Caco-2 (cell line): ENCODE results near the gene ATAD3A. TPM values are rescaled to one million over a fixed set of nuclear protein-coding genes. Genes with fewer than 3 reads are reported as not detected.

Experiments
- BruUV-seq: library from RNA; stranded (reverse); fragments of 400-500 nt; replicated peaks from 2 replicates; lab custom pipeline; 2021; lab: Mats Ljungman, UMichigan
- CTCF ChIA-PET: fragments of 300-600 bp; sonication (Branson Sonifier 250); formaldehyde crosslinking; loops from one replicate; lab custom pipeline; 2022; ENCODE audit warnings: antibody characterized with exemption; lab: Charles Lee
- POLR2A ChIA-PET: fragments of 300-600 bp; sonication (Branson Sonifier 250); formaldehyde crosslinking; loops from one replicate; lab custom pipeline; 2022; ENCODE audit warnings: antibody characterized with exemption; lab: Charles Lee
- DNase-seq, 2 experiments: peaks; one replicate each; pipeline versions ENCODE4 v3.0.0 to v3.0.0-alpha.2; 2020 to 2022
- H3K27me3 ChIP-seq: replicated peaks from 2 replicates; pipeline ENCODE4 v1.6.0; 2011; ENCODE audit warnings: low read length; ENCODE audit not compliant: control insufficient read depth, insufficient read depth
- H3K36me3 ChIP-seq: 2 replicates; pipeline ENCODE4 v1.5.1; 2011; ENCODE audit warnings: low read length; ENCODE audit not compliant: control insufficient read depth, insufficient read depth
- H3K4me1 ChIP-seq: fragments of 250-450 bp; sonication (Bioruptor Pico); 2 replicates; pipeline ENCODE4 v1.5.1; 2020; ENCODE audit warnings: mild to moderate bottlenecking
- H3K4me3 ChIP-seq: 2 replicates; pipeline ENCODE4 v1.5.1; 2011; ENCODE audit warnings: low read depth, mild to moderate bottlenecking, control low read depth, low read length
- H3K9me3 ChIP-seq: fragments of 250-450 bp; sonication (Bioruptor Pico); 2 replicates; pipeline ENCODE4 v1.5.1; 2020; ENCODE audit warnings: mild to moderate bottlenecking, moderate library complexity
- H3K27ac Mint-ChIP-seq: one replicate; pipeline ENCODE4 v1.8.0; 2022; ENCODE audit warnings: mixed read lengths; ENCODE audit not compliant: unreplicated experiment
- H3K27me3 Mint-ChIP-seq: one replicate; pipeline ENCODE4 v1.8.0; 2022; ENCODE audit warnings: mixed read lengths; ENCODE audit not compliant: insufficient read depth, unreplicated experiment
- H3K36me3 Mint-ChIP-seq: one replicate; pipeline ENCODE4 v1.8.0; 2022; ENCODE audit warnings: mild to moderate bottlenecking, mixed read lengths; ENCODE audit not compliant: insufficient read depth, unreplicated experiment
- H3K4me1 Mint-ChIP-seq: one replicate; pipeline ENCODE4 v1.8.0; 2022; ENCODE audit warnings: low read depth, mixed read lengths; ENCODE audit not compliant: unreplicated experiment
- H3K4me3 Mint-ChIP-seq: one replicate; pipeline ENCODE4 v1.8.0; 2022; ENCODE audit warnings: mild to moderate bottlenecking, moderate library complexity, mixed read lengths; ENCODE audit not compliant: unreplicated experiment
- H3K9me3 Mint-ChIP-seq: one replicate; pipeline ENCODE4 v1.8.0; 2022; ENCODE audit warnings: mixed read lengths; ENCODE audit not compliant: unreplicated experiment
- intact Hi-C: fragments of 100-400 bp; cut with micrococcal nuclease; formaldehyde crosslinking; loops from one replicate; pipeline ENCODE4 v1.10.0; 2022; ENCODE audit not compliant: unreplicated experiment
- total RNA-seq: library from RNA; stranded (reverse); gene quantifications from 2 replicates; pipeline ENCODE4 v1.2.3, GENCODE V29; 2022
- TF ChIP-seq, protein P1 (sequence below), 2 experiments: fragments of 200-600 bp in 1 of 2; IDR thresholded peaks; 1 replicate in 1 of 2; 2 replicates in 1 of 2; pipeline versions ENCODE4 v1.5.1 to v1.8.0; 2011 to 2022; ENCODE audit warnings: antibody characterized with exemption in 1 of 2, control low read depth in 1 of 2, inconsistent platforms in 1 of 2, low read depth in 1 of 2, low read length in 1 of 2, mild to moderate bottlenecking in 1 of 2, moderate library complexity in 1 of 2; ENCODE audit not compliant: insufficient read depth in 1 of 2, severe bottlenecking in 1 of 2, unreplicated experiment in 1 of 2

The ATAD3A gene
- total RNA-seq, 1 experiment from 2014 or later, result 58.6 TPM

DNA sequence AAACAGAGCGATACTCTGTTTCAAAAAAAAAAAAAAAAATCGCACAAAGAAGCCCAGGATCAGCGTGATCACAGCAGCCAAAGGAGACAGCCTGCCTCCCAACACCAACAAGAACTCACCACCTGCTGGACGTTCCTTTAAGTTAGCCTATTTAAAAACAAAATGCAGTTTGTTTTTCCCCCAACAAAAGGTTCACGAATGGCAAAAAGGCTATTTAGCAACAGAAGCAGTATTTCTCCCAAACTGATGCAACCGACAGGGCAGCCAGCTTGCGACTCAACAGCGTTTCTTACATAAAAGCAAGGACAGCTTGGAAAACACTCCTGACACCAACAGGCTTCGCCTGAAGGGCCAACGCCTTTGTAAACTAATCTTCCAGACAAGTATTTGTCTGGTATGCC is 55.9 kb downstream of the ATAD3A start:
- TF ChIP-seq, protein P1, sequence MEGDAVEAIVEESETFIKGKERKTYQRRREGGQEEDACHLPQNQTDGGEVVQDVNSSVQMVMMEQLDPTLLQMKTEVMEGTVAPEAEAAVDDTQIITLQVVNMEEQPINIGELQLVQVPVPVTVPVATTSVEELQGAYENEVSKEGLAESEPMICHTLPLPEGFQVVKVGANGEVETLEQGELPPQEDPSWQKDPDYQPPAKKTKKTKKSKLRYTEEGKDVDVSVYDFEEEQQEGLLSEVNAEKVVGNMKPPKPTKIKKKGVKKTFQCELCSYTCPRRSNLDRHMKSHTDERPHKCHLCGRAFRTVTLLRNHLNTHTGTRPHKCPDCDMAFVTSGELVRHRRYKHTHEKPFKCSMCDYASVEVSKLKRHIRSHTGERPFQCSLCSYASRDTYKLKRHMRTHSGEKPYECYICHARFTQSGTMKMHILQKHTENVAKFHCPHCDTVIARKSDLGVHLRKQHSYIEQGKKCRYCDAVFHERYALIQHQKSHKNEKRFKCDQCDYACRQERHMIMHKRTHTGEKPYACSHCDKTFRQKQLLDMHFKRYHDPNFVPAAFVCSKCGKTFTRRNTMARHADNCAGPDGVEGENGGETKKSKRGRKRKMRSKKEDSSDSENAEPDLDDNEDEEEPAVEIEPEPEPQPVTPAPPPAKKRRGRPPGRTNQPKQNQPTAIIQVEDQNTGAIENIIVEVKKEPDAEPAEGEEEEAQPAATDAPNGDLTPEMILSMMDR (IDR thresholded peaks at IDR 0.05; ENCODE audit: insufficient read depth in 1 of 2, low read depth in 1 of 2, low read length in 1 of 2, severe bottlenecking in 1 of 2, unreplicated experiment in 1 of 2), result no peak
- ChIA-PET POLR2A (interaction anchor here (0.6 kb wide), 1 partner anchor 64 kb away, joined by 4 read pairs; no protein-coding TSS in a partner anchor), CTCF (no interaction called here)
- Histone ChIP-seq H3K4me3 (no peak overlapping the region), H3K36me3 (no peaks in the 10 kb centered on the region), H3K27me3 (no peaks in the 10 kb centered on the region), H3K4me1 (no peaks in the 10 kb centered on the region), H3K9me3 (no peaks in the 10 kb centered on the region)
- no peak for DNase-seq
- H3K9me3 Mint-ChIP-seq, result no peaks in the 10 kb centered on the region
- peaks cover 64% of the 10 kb centered on the region for H3K36me3 Mint-ChIP-seq
- H3K27me3 Mint-ChIP-seq, result no peaks in the 10 kb centered on the region
- no peak overlapping the region for H3K27ac Mint-ChIP-seq
- H3K4me1 Mint-ChIP-seq, result no peaks in the 10 kb centered on the region
- BruUV-seq, result no TSS peak
- H3K4me3 Mint-ChIP-seq, result no peak overlapping the region
- intact Hi-C loops, result no loop called here

DNA sequence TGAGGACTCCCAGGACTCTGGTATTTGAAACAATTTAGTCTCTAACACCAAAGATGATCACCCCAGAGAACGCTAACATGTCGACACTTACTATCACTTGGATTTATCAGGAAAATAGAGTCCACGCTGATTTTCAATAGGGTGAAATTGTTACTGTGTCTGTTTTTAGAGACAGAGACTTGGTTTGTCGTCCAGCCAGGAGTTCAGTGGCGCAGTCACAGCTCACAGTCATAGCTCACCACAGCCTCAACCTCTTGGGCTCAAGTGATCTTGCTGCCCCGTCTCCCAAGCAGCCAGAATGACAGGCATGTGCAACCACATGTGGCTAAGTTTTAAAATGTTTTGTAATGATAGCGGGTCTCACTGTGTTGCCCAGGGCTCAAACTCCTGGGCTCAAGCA is 57.4 kb downstream of the ATAD3A start:
- POLR2A ChIA-PET, result no interaction called here

DNA sequence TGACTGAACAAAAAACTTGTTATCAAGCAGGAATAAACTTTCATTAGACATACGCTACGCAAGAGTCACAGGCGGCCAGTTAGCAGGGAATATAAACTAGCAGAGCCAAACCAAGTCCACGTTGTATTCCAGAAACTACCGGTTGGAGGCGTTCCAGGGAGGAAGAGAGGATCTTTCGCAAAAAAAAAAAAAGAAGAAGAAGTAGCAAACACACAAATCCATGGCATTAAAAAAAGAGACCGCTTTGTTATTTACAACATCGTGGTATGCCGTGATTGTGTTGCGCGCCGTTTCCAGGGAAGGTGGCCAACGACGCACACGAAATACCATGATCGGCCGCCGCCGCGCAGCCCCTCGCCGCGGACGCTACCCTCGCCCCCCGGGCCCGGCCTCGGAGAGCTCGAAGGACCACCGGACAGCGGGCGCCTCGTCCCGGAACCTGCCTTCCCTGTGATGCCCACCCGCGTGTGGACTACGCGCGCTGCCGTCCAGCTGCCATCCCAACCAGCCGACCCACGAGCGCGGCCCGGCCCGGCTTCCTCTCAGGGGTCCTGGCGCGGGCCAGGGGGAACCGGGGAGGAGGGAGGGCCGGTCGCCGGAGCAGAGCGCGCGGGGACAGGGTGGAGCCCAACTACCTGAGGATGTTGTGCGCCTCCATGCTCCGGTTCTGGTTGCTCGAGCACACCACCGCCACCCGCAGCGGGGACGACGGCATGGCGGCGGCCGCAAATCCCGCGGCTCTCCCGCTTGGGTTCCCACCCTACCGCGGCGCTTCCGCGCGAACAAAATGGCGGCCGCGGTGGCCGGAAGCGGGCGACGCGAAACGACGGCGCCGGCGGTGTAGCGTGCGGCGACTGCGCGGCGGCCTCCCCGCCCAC is 62.1 kb downstream of the ATAD3A start:
- no peaks in the 10 kb centered on the region for H3K27me3 Mint-ChIP-seq
- peak overlapping the region; percentile 95 for H3K4me3 ChIP-seq
- TF ChIP-seq, protein P1 (IDR thresholded peaks at IDR 0.05; ENCODE audit: insufficient read depth in 1 of 2, low read depth in 1 of 2, low read length in 1 of 2, severe bottlenecking in 1 of 2, unreplicated experiment in 1 of 2), result peak; percentile 22 to 43
- CTCF ChIA-PET, result no interaction called here
- H3K36me3 ChIP-seq, result no peaks in the 10 kb centered on the region
- H3K36me3 Mint-ChIP-seq, result peaks cover 47% of the 10 kb centered on the region
- no peaks in the 10 kb centered on the region for H3K27me3 ChIP-seq
- H3K4me1 Mint-ChIP-seq, result peaks cover 6% of the 10 kb centered on the region
- H3K27ac Mint-ChIP-seq, result peak overlapping the region; percentile 96
- DNase-seq, result peak; percentile 48 to 69
- intact Hi-C loops, result no loop called here
- H3K4me3 Mint-ChIP-seq, result peak overlapping the region; percentile 95
- POLR2A ChIA-PET, result no interaction called here
- H3K4me1 ChIP-seq, result no peaks in the 10 kb centered on the region
- H3K9me3 Mint-ChIP-seq, result no peaks in the 10 kb centered on the region
- no TSS peak for BruUV-seq
- H3K9me3 ChIP-seq, result no peaks in the 10 kb centered on the region

More for the DNA sequence above, 57.4 kb downstream of the ATAD3A start:
- Histone ChIP-seq H3K4me3 (no peak overlapping the region), H3K36me3 (no peaks in the 10 kb centered on the region), H3K27me3 (no peaks in the 10 kb centered on the region), H3K4me1 (no peaks in the 10 kb centered on the region), H3K9me3 (no peaks in the 10 kb centered on the region)
- intact Hi-C loops, result no loop called here
- BruUV-seq, result no TSS peak
- no peaks in the 10 kb centered on the region for H3K4me1 Mint-ChIP-seq
- CTCF ChIA-PET, result no interaction called here
- no peak overlapping the region for H3K4me3 Mint-ChIP-seq
- TF ChIP-seq, protein P1 (IDR thresholded peaks at IDR 0.05; ENCODE audit: insufficient read depth in 1 of 2, low read depth in 1 of 2, low read length in 1 of 2, severe bottlenecking in 1 of 2, unreplicated experiment in 1 of 2), result no peak
- no peaks in the 10 kb centered on the region for H3K9me3 Mint-ChIP-seq
- peaks cover 62% of the 10 kb centered on the region for H3K36me3 Mint-ChIP-seq
- no peak for DNase-seq
- no peaks in the 10 kb centered on the region for H3K27me3 Mint-ChIP-seq
- no peak overlapping the region for H3K27ac Mint-ChIP-seq
